Testis (tissue), 2 donors: Measurements from ENCODE around the gene GCN1.

Experiments
- POLR2A ChIP-seq: fragments of 450-650 bp; IDR thresholded peaks from one replicate; pipeline ENCODE4 v1.6.1; 2017; ENCODE audit warnings: antibody characterized with exemption, mild to moderate bottlenecking, moderate library complexity
- TF ChIP-seq, protein P1 (sequence below), 3 experiments: fragments of 450-650 bp in 2 of 3; fragments of 200-600 bp in 1 of 3; sonication (generic) in 1 of 3; IDR thresholded peaks; one replicate each; pipeline ENCODE4 v1.5.1; 2016 to 2019; ENCODE audit warnings: antibody characterized with exemption in 3 of 3, mild to moderate bottlenecking in 2 of 3, moderate library complexity in 1 of 3

- TF ChIP-seq, protein P1, sequence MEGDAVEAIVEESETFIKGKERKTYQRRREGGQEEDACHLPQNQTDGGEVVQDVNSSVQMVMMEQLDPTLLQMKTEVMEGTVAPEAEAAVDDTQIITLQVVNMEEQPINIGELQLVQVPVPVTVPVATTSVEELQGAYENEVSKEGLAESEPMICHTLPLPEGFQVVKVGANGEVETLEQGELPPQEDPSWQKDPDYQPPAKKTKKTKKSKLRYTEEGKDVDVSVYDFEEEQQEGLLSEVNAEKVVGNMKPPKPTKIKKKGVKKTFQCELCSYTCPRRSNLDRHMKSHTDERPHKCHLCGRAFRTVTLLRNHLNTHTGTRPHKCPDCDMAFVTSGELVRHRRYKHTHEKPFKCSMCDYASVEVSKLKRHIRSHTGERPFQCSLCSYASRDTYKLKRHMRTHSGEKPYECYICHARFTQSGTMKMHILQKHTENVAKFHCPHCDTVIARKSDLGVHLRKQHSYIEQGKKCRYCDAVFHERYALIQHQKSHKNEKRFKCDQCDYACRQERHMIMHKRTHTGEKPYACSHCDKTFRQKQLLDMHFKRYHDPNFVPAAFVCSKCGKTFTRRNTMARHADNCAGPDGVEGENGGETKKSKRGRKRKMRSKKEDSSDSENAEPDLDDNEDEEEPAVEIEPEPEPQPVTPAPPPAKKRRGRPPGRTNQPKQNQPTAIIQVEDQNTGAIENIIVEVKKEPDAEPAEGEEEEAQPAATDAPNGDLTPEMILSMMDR (IDR thresholded peaks at IDR 0.05): no peak
- no peak for TF ChIP-seq POLR2A
Observed at GRCh38 chr12:120159509-120160237, 34.8 kb downstream of the GCN1 start.
